ENCODE measurements around the gene CCDC196.

DNA sequence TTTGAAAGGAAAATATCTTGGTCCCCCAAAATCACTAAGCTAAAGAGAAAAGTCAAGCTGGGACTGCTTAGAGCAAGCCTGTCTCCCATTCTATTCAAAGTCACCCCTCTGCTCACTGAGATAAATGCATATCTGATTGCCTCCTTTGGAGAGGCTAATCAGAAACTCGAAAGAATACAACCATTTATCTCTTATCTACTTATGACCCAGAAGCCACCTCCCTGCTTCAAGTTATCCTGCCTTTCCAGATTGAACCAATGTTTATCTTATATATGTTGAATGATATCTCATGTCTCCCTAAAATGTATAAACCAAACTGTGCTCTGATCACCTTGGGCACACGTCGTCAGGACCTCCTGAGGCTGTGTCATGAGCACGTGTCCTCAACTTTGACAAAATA lies 14.6 kb upstream of the CCDC196 start:
- TF ChIP-seq, protein P1, sequence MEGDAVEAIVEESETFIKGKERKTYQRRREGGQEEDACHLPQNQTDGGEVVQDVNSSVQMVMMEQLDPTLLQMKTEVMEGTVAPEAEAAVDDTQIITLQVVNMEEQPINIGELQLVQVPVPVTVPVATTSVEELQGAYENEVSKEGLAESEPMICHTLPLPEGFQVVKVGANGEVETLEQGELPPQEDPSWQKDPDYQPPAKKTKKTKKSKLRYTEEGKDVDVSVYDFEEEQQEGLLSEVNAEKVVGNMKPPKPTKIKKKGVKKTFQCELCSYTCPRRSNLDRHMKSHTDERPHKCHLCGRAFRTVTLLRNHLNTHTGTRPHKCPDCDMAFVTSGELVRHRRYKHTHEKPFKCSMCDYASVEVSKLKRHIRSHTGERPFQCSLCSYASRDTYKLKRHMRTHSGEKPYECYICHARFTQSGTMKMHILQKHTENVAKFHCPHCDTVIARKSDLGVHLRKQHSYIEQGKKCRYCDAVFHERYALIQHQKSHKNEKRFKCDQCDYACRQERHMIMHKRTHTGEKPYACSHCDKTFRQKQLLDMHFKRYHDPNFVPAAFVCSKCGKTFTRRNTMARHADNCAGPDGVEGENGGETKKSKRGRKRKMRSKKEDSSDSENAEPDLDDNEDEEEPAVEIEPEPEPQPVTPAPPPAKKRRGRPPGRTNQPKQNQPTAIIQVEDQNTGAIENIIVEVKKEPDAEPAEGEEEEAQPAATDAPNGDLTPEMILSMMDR (conservative IDR thresholded peaks at IDR 0.05), result no peak
- no peak for TF ChIP-seq EZH2 (IDR thresholded peaks at IDR 0.05; ENCODE audit: low read depth)
